PFSK-1 (cell line): Measurements from ENCODE around the gene HOXA3.

ENCODE experiments used
- FOXP2 ChIP-seq: optimal IDR thresholded peaks from 2 replicates; pipeline ENCODE3; 2011; ENCODE audit warnings: borderline replicate concordance, control low read depth, inconsistent platforms; ENCODE audit not compliant: insufficient read depth; ENCODE audit errors: extremely low read length, extremely low read depth
- POLR2AphosphoS5 ChIP-seq: IDR thresholded peaks from 2 replicates; pipeline ENCODE4 v1.6.1; 2012; ENCODE audit warnings: low read depth, mild to moderate bottlenecking, control low read depth, low read length, moderate library complexity
- SIN3A ChIP-seq: IDR thresholded peaks from 2 replicates; pipeline ENCODE4 v1.6.1; 2012; ENCODE audit warnings: mild to moderate bottlenecking, low read length, moderate library complexity, borderline replicate concordance; ENCODE audit not compliant: insufficient read depth
- TAF1 ChIP-seq: IDR thresholded peaks from 2 replicates; pipeline ENCODE4 v1.6.1; 2012; ENCODE audit warnings: low read length, control low read depth, borderline replicate concordance; ENCODE audit not compliant: insufficient read depth
- TF ChIP-seq, protein P1 (sequence below), 2 experiments: IDR thresholded peaks; 2 replicates each; pipeline versions ENCODE4 v1.6.1 to v1.8.0; 2011 to 2012; ENCODE audit warnings: low read depth in 2 of 2, low read length in 2 of 2, control low read depth in 1 of 2, inconsistent platforms in 1 of 2, mild to moderate bottlenecking in 1 of 2, moderate library complexity in 1 of 2; ENCODE audit not compliant: insufficient read depth in 1 of 2

The HOXA3 gene

DNA sequence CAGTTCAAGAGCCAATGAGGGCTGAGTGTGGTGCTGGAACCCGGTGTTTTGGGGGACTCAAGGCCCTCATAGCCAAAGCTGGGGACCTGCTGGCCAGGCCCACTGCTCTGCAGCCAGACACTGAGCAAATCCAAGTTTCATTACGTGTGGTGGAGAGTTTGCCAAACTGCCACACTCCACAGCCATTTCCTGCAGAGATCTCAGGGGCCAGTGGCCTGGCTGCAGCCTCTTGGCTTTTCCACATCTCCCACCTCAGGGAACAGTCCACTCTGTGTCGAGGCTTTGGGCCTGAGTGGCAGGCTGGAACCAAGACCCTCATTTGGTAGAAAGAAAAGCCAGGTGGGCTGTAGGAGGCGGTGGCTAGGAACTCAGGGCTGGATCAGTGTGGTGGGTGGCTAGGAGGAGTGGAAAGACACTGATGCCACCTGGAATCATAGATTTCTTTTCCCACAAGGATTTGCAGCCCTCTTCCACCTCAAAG is 29.5 kb upstream of the HOXA3 start:
- no peak for TF ChIP-seq POLR2AphosphoS5
- no peak for TF ChIP-seq FOXP2
- TF ChIP-seq, protein P1, sequence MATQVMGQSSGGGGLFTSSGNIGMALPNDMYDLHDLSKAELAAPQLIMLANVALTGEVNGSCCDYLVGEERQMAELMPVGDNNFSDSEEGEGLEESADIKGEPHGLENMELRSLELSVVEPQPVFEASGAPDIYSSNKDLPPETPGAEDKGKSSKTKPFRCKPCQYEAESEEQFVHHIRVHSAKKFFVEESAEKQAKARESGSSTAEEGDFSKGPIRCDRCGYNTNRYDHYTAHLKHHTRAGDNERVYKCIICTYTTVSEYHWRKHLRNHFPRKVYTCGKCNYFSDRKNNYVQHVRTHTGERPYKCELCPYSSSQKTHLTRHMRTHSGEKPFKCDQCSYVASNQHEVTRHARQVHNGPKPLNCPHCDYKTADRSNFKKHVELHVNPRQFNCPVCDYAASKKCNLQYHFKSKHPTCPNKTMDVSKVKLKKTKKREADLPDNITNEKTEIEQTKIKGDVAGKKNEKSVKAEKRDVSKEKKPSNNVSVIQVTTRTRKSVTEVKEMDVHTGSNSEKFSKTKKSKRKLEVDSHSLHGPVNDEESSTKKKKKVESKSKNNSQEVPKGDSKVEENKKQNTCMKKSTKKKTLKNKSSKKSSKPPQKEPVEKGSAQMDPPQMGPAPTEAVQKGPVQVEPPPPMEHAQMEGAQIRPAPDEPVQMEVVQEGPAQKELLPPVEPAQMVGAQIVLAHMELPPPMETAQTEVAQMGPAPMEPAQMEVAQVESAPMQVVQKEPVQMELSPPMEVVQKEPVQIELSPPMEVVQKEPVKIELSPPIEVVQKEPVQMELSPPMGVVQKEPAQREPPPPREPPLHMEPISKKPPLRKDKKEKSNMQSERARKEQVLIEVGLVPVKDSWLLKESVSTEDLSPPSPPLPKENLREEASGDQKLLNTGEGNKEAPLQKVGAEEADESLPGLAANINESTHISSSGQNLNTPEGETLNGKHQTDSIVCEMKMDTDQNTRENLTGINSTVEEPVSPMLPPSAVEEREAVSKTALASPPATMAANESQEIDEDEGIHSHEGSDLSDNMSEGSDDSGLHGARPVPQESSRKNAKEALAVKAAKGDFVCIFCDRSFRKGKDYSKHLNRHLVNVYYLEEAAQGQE (IDR thresholded peaks at IDR 0.05; ENCODE audit: insufficient read depth in 1 of 2, low read depth in 2 of 2, low read length in 2 of 2): no peak
- no peak for TF ChIP-seq TAF1
- no peak for TF ChIP-seq SIN3A

DNA sequence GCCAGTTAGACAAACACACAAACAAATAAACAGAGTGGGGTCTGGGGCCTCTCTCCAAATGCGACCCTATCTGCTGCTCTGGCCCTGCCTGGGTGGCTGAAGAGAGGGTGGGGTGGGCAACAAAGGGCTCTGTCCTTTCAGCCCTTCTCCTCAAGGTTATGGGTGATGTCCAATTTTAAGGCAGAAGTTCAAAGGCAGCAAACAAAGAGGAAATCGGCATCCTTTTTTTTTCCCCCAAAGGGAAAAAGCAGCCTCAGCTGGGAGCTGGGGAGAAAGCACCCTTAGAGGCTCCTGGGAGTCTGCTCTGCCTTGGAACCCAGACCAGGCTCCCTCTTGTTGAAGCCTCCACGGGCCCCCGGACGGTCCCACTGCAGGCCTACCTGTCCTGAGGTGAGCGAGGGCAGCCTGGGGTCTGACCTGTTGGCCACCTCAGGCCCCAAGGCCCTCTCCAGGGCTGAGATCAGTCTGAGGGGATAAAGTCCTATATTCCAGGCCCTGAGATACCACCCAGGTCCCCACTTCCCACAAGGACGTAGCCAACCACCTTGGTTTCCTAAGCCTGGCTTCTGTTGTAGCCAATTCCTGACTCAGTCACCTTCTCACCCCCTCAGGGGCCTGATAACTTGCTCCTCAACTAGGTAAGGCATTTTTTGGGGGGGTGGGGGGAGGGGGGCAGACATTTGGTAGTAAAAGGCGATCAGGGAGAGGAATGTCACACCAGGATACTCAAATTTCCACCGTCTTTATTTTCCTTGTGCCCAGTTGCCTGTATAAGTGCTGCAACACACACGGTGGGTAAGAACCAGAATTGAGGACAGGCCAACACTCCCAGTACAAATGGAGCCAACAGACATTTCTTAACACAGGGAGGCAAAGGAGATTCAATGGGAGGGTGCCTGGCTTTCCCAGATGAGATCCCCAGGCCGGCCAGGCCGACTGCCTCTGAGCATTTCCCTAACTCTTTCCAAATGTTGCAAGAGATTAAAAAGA is 28.3 kb upstream of the HOXA3 start:
- no peak for TF ChIP-seq SIN3A
- no peak for TF ChIP-seq POLR2AphosphoS5
- no peak for TF ChIP-seq TAF1
- no peak for TF ChIP-seq FOXP2
- TF ChIP-seq, protein P1 (IDR thresholded peaks at IDR 0.05; ENCODE audit: insufficient read depth in 1 of 2, low read depth in 2 of 2, low read length in 2 of 2): no peak

DNA sequence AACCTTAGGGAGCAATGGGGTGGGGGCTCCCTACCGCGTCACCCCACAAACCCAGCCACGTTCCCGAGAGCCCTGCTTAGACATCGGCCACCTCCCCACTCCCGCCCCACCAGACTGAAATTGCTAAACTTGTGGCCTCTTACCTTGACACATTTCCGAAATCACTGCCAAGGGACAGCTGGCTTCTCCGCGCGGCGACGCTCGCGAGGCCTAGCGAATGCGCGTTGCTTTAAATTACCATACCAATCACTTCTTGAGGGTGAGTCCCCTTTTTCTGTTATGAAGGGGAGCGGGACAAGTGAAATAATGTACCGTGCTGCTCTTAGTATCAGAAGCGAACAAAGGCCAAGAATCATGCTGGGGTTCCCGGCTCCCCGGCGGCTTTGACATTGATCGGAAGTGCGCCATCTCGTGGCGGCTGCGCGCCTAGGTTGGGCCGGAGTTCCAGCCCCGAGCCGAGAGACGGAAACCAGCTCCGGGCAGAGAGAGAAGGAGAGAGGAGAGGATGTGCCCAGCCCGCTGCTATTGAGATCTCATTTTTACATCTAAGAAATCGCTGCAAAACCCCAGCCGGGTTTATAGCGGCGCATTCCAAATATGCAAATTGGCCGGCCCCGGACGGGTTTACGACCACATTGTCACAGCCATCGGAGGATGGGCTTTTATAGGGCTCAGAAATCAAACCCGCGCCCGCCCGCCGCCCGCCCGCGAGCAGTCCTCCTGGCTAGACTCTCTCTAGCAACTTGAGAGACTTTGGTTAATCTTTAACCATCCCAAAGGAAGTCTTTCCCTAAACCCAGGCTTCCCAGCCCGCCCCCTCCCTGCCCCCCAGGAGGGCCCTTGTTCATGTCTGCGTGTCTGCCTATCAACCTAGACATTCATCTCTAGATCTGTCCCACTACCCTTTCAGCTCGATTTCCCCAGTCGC is 27.4 kb upstream of the HOXA3 start:
- no peak for TF ChIP-seq FOXP2
- TF ChIP-seq TAF1: no peak
- TF ChIP-seq, protein P1 (IDR thresholded peaks at IDR 0.05; ENCODE audit: insufficient read depth in 1 of 2, low read depth in 2 of 2, low read length in 2 of 2): no peak
- no peak for TF ChIP-seq POLR2AphosphoS5
- TF ChIP-seq SIN3A: no peak

DNA sequence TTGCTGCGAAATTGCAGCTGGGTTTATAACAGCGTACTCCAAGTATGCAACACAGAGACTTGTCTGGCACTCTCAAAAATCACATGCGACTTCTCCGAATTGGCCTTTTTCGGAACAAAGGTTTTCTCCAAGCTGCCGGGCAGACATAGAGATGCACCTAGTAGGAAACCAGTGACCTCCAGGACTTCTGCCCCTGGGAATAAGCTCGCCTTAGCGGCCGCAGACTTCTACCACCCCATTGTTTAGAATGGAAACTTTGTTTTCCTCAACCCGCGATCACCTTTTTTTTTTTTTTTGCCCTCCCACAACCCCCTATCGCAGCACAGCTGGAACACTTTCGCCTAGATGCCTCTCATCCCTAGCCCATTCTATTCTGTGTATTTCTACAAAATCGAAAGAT is 26.6 kb upstream of the HOXA3 start:
- TF ChIP-seq SIN3A (no peak), POLR2AphosphoS5 (no peak), TAF1 (no peak), FOXP2 (no peak)
- TF ChIP-seq, protein P1 (IDR thresholded peaks at IDR 0.05; ENCODE audit: insufficient read depth in 1 of 2, low read depth in 2 of 2, low read length in 2 of 2): no peak
